Endothelial cell of umbilical vein (primary cell): Measurements from ENCODE around the gene PARD6G. TPM values are rescaled to one million over a fixed set of nuclear protein-coding genes. Genes with fewer than 3 reads are reported as not detected.

ENCODE experiments used
- BruUV-seq: library from RNA; stranded (reverse); fragments of 400-500 nt; replicated peaks from 2 replicates; lab custom pipeline; 2021; lab: Mats Ljungman, UMichigan
- CTCF ChIA-PET: fragments of 300-600, 350-600 bp; sonication (Branson Sonifier 250); formaldehyde crosslinking; loops from one replicate; lab custom pipeline; 2021; ENCODE audit warnings: antibody characterized with exemption, inconsistent platforms; lab: Charles Lee
- POLR2A ChIA-PET: fragments of 300-600, 350-600 bp; sonication (Branson Sonifier 250); formaldehyde crosslinking; loops from one replicate; lab custom pipeline; 2021; ENCODE audit warnings: antibody characterized with exemption, inconsistent platforms; lab: Charles Lee
- DNase-seq: peaks from one replicate; pipeline ENCODE4 v3.0.0-alpha.2; 2011; ENCODE audit warnings: low read depth, low spot score
- FAIRE-seq: peaks from 2 replicates; lab custom pipeline; 2011; peaks lifted over from hg19 to GRCh38; lab: Jason Lieb, UNC
- H2AFZ ChIP-seq: 2 replicates; pipeline ENCODE4 v1.6.0; 2012; ENCODE audit warnings: low read depth, low read length, control low read depth, inconsistent platforms
- H3K27ac ChIP-seq: 2 replicates; pipeline ENCODE4 v1.5.1; 2011; ENCODE audit warnings: low read depth, mild to moderate bottlenecking, control low read depth, low read length, moderate library complexity; ENCODE audit not compliant: insufficient read depth
- H3K27me3 ChIP-seq, 2 experiments: 2 replicates each; pipeline versions ENCODE4 v1.6.0 to v1.6.1; 2011; ENCODE audit warnings: low read length in 2 of 2, mixed read lengths in 1 of 2; ENCODE audit not compliant: control insufficient read depth in 2 of 2, insufficient read depth in 2 of 2
- H3K36me3 ChIP-seq, 2 experiments: 2 replicates in 1 of 2; 3 replicates in 1 of 2; pipeline ENCODE4 v1.5.1; 2011; ENCODE audit warnings: low read length in 2 of 2, mild to moderate bottlenecking in 1 of 2, moderate library complexity in 1 of 2; ENCODE audit not compliant: control insufficient read depth in 2 of 2, insufficient read depth in 2 of 2; ENCODE audit errors: extremely low read depth in 1 of 2
- H3K4me1 ChIP-seq: 3 replicates; pipeline ENCODE4 v1.5.1; 2011; ENCODE audit warnings: mild to moderate bottlenecking, low read length; ENCODE audit not compliant: control insufficient read depth, insufficient read depth; ENCODE audit errors: extremely low read depth
- H3K4me2 ChIP-seq: 2 replicates; pipeline ENCODE4 v1.6.1; 2011; ENCODE audit warnings: low read length, control low read depth, mixed read lengths; ENCODE audit not compliant: insufficient read depth
- H3K4me3 ChIP-seq, 3 experiments: fragments of 200-600 bp in 1 of 3; sonication (generic), shearing (Covaris generic) in 1 of 3; replicated peaks in 1 of 3; 2 replicates each; pipeline ENCODE4 v1.5.1; 2011 to 2016; ENCODE audit warnings: control low read depth in 3 of 3, low read length in 3 of 3, mild to moderate bottlenecking in 2 of 3, inconsistent platforms in 1 of 3, low read depth in 1 of 3, moderate library complexity in 1 of 3; ENCODE audit not compliant: insufficient read depth in 1 of 3
- H3K79me2 ChIP-seq: 2 replicates; pipeline ENCODE4 v1.6.0; 2012; ENCODE audit warnings: low read length, inconsistent platforms; ENCODE audit not compliant: control insufficient read depth, insufficient read depth
- H3K9ac ChIP-seq: replicated peaks from 2 replicates; pipeline ENCODE3; 2011; ENCODE audit warnings: low read length, control low read depth; ENCODE audit not compliant: insufficient read depth; ENCODE audit errors: extremely low read depth
- H3K9me1 ChIP-seq: replicated peaks from 3 replicates; pipeline ENCODE4 v1.6.0; 2011; ENCODE audit warnings: mild to moderate bottlenecking, low read length; ENCODE audit not compliant: control insufficient read depth, insufficient read depth; ENCODE audit errors: extremely low read depth
- H3K9me3 ChIP-seq: replicated peaks from 2 replicates; pipeline ENCODE4 v1.5.1; 2012; ENCODE audit warnings: low read length, inconsistent platforms; ENCODE audit not compliant: control insufficient read depth, insufficient read depth
- H4K20me1 ChIP-seq: replicated peaks from 2 replicates; pipeline ENCODE3; 2011; ENCODE audit warnings: mild to moderate bottlenecking, low read length; ENCODE audit not compliant: control insufficient read depth, insufficient read depth; ENCODE audit errors: extremely low read depth
- EZH2 ChIP-seq: IDR thresholded peaks from 2 replicates; pipeline ENCODE4 v1.6.1; 2012; ENCODE audit warnings: borderline replicate concordance, low read depth, mild to moderate bottlenecking, moderate library complexity, low read length, inconsistent platforms; ENCODE audit not compliant: severe bottlenecking
- FOS ChIP-seq: IDR thresholded peaks from 2 replicates; pipeline ENCODE4 v1.6.1; 2011; ENCODE audit warnings: mild to moderate bottlenecking, low read length, moderate library complexity, borderline replicate concordance; ENCODE audit not compliant: insufficient read depth
- GATA2 ChIP-seq: IDR thresholded peaks from 2 replicates; pipeline ENCODE4 v1.7.0; 2011; ENCODE audit warnings: low read depth, mild to moderate bottlenecking, moderate library complexity, mixed read lengths, low read length; ENCODE audit not compliant: insufficient read length, insufficient read depth
- JUN ChIP-seq: IDR thresholded peaks from 2 replicates; pipeline ENCODE4 v1.6.1; 2011; ENCODE audit warnings: borderline replicate concordance, low read depth; ENCODE audit not compliant: insufficient read length, insufficient read depth
- MYC ChIP-seq: IDR thresholded peaks from one replicate; pipeline ENCODE4 v1.6.1; 2011; ENCODE audit warnings: mild to moderate bottlenecking, low read depth, low read length
- POLR2A ChIP-seq: IDR thresholded peaks from 2 replicates; pipeline ENCODE4 v1.6.1; 2012; ENCODE audit warnings: low read depth, mild to moderate bottlenecking, control low read depth, low read length
- POLR2AphosphoS5 ChIP-seq: IDR thresholded peaks from 2 replicates; pipeline ENCODE4 v1.6.1; 2012; ENCODE audit warnings: low read depth, mild to moderate bottlenecking, control low read depth, low read length, moderate library complexity; ENCODE audit not compliant: insufficient read depth
- dilution Hi-C: fragments of 300-500 bp; cut with MboI; formaldehyde crosslinking; loops from one replicate; pipeline ENCODE4 v1.15.0; 2019; ENCODE audit warnings: low sequenced_read_pairs; ENCODE audit not compliant: extremely low pct_ligation_motif_present
- intact Hi-C: fragments of 100-400 bp; cut with micrococcal nuclease; formaldehyde crosslinking; loops from one replicate; pipeline ENCODE4 v1.10.0; 2022
- polyA plus RNA-seq, 4 experiments: library from polyadenylated mRNA; depleted of rRNA in 3 of 4; stranded (reverse) in 3 of 4; unstranded in 1 of 4; fragments of >200 nt; gene quantifications; 2 replicates each; pipeline versions ENCODE4 v1.2.1 to v1.2.3, GENCODE V29; 2011 to 2012; ENCODE audit warnings: missing spikeins in 1 of 4
- total RNA-seq: library from RNA; stranded (reverse); gene quantifications from 2 replicates; pipeline ENCODE4 v1.2.3, GENCODE V29; 2021
- TF ChIP-seq, protein P1 (sequence below), 2 donors: IDR thresholded peaks; 1 replicate in 1 of 2; 2 replicates in 1 of 2; pipeline ENCODE4 v1.5.1; 2011; ENCODE audit warnings: low read length in 2 of 2, mild to moderate bottlenecking in 2 of 2, moderate library complexity in 2 of 2, control low read depth in 1 of 2, inconsistent platforms in 1 of 2, low read depth in 1 of 2; ENCODE audit not compliant: insufficient read depth in 1 of 2; ENCODE audit errors: extremely low read depth in 1 of 2
- TF ChIP-seq, protein P2 (sequence below): IDR thresholded peaks from 2 replicates; pipeline ENCODE4 v1.6.1; 2011; ENCODE audit not compliant: insufficient read depth, insufficient read length

PARD6G gene
- total and polyA plus RNA-seq, 2 donors (not counting 3 experiments of a cell fraction or from before 2014, with no cell fraction given) = 1.2 to 1.8 TPM

DNA sequence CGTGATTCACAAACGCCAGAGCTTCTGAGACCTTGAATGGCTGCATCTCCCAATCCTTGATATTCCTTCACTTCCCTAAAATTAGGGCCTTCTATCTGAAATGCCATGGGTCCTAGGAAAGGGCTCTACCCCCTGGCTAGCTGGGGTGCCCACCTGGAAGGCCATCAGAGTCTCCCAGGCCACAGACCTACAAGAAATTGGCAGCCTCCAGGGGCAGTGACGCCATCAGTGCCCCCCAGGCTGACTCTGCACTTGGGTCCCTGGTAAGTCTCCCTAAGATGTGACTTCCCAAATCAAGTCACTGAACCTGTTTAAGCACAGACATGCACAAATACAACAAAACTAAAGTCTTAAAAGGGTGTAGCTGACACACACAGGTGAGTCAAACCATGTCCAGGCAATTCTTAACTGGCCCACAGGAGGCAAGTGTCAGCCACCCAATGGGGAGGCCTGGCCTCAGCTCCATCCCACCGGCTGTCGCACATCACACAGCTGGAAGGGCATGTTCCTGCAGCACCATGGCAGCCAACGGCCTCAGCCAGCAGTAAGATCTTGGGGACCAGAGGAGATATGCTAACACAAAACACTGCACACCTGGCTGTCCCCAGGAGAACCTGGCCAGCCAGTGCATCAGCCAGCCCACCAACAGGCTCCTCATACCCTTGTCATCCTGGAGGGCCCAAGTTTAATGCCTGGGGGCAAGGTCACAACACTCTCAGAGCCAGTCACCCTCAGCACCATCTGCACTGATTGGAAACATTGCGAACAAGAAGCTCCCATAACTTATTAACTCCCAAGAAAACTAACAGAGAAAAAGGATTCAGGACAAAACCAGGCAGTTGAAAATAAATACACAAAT, 5.2 kb downstream of the PARD6G start:
- dilution Hi-C loops = no loop called here
- TF ChIP-seq POLR2A (no peak), POLR2AphosphoS5 (no peak), MYC (no peak), FOS (no peak), JUN (no peak), EZH2 (no peak), GATA2 (no peak)
- TF ChIP-seq, protein P1, sequence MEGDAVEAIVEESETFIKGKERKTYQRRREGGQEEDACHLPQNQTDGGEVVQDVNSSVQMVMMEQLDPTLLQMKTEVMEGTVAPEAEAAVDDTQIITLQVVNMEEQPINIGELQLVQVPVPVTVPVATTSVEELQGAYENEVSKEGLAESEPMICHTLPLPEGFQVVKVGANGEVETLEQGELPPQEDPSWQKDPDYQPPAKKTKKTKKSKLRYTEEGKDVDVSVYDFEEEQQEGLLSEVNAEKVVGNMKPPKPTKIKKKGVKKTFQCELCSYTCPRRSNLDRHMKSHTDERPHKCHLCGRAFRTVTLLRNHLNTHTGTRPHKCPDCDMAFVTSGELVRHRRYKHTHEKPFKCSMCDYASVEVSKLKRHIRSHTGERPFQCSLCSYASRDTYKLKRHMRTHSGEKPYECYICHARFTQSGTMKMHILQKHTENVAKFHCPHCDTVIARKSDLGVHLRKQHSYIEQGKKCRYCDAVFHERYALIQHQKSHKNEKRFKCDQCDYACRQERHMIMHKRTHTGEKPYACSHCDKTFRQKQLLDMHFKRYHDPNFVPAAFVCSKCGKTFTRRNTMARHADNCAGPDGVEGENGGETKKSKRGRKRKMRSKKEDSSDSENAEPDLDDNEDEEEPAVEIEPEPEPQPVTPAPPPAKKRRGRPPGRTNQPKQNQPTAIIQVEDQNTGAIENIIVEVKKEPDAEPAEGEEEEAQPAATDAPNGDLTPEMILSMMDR (IDR thresholded peaks at IDR 0.05; ENCODE audit: extremely low read depth in 1 of 2, insufficient read depth in 1 of 2, low read depth in 1 of 2, low read length in 2 of 2) = no peak
- TF ChIP-seq, protein P2, sequence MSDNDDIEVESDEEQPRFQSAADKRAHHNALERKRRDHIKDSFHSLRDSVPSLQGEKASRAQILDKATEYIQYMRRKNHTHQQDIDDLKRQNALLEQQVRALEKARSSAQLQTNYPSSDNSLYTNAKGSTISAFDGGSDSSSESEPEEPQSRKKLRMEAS = no peak
- FAIRE-seq = no peak

More for the DNA sequence above, 5.2 kb downstream of the PARD6G start:
- Histone ChIP-seq H3K36me3 (no peaks in the 10 kb centered on the region), H3K79me2 (no peaks in the 10 kb centered on the region), H2AFZ (no peak overlapping the region), H3K9me3 (no peaks in the 10 kb centered on the region), H4K20me1 (no peaks in the 10 kb centered on the region), H3K9ac (no peak overlapping the region), H3K4me3 (no peak overlapping the region), H3K4me1 (peaks cover 3% of the 10 kb centered on the region), H3K27me3 (peaks cover 11 to 12% of the 10 kb centered on the region in 2 experiments), H3K9me1 (no peaks in the 10 kb centered on the region), H3K27ac (no peak overlapping the region), H3K4me2 (no peak overlapping the region)
- CTCF ChIA-PET = no interaction called here
- no TSS peak for BruUV-seq
- no peak for DNase-seq
- intact Hi-C loops = no loop called here
- POLR2A ChIA-PET = no interaction called here
